ENCODE data around the gene RAD1. TPM values are rescaled to one million over a fixed set of nuclear protein-coding genes. Genes with fewer than 3 reads are reported as not detected.
"Not testable (repeated sequence)": the region's sequence is repeated elsewhere in the genome, so short reads cannot be mapped to it uniquely, and the experiment has no call there.

The RAD1 gene
- total RNA-seq, 1 experiment from 2014 or later = 28.7 TPM

GRCh38 chr5:34924462-34924765 is 9.1 kb upstream of the RAD1 start:
- CTCF ChIA-PET = interaction anchor here (0.7 kb wide), 1 partner anchor 9 kb away, joined by 3 read pairs; the partner anchor contains the start of genes BRIX1 and RAD1
- H3K36me3 Mint-ChIP-seq (ENCODE audit: insufficient read depth, unreplicated experiment) = peaks cover 60% of the 10 kb centered on the region
- H3K4me1 Mint-ChIP-seq (ENCODE audit: low read depth, unreplicated experiment) = peaks cover 18% of the 10 kb centered on the region
- DNase-seq = no peak
- BruUV-seq (replicated peaks) = no TSS peak
- intact Hi-C loops (cut with micrococcal nuclease; ENCODE audit: unreplicated experiment) = loop anchor here (1.0 kb wide), 1 partner anchor 9 kb away; the partner anchor contains the start of genes BRIX1 and RAD1
- TF ChIP-seq CTCF (IDR thresholded peaks at IDR 0.05; ENCODE audit: unreplicated experiment) = no peak
- peak overlapping the region; percentile 97 for H3K27ac Mint-ChIP-seq (ENCODE audit: unreplicated experiment)
- peak overlapping the region; percentile 69 for H3K4me3 Mint-ChIP-seq (ENCODE audit: low read depth, unreplicated experiment)
- no peaks in the 10 kb centered on the region for H3K9me3 Mint-ChIP-seq (ENCODE audit: low read depth, unreplicated experiment)
- no peaks in the 10 kb centered on the region for H3K27me3 Mint-ChIP-seq (ENCODE audit: unreplicated experiment)

GRCh38 chr5:34923694-34924461 is 8.6 kb upstream of the RAD1 start:
- CTCF ChIA-PET = interaction anchor here (0.7 to 0.9 kb wide), 2 partner anchors 8 to 9 kb away, joined by 3 to 4 read pairs; partner anchors contain the start of genes BRIX1 and RAD1
- peak overlapping the region; percentile 97 for H3K27ac Mint-ChIP-seq (ENCODE audit: unreplicated experiment)
- intact Hi-C loops (cut with micrococcal nuclease; ENCODE audit: unreplicated experiment) = loop anchor here (1.0 kb wide), 1 partner anchor 9 kb away; the partner anchor contains the start of genes BRIX1 and RAD1
- peak overlapping the region; percentile 69 for H3K4me3 Mint-ChIP-seq (ENCODE audit: low read depth, unreplicated experiment)
- no peaks in the 10 kb centered on the region for H3K27me3 Mint-ChIP-seq (ENCODE audit: unreplicated experiment)
- H3K36me3 Mint-ChIP-seq (ENCODE audit: insufficient read depth, unreplicated experiment) = peaks cover 59% of the 10 kb centered on the region
- peaks cover 18% of the 10 kb centered on the region for H3K4me1 Mint-ChIP-seq (ENCODE audit: low read depth, unreplicated experiment)
- peak; percentile 44 for DNase-seq
- no TSS peak for BruUV-seq (replicated peaks)
- H3K9me3 Mint-ChIP-seq (ENCODE audit: low read depth, unreplicated experiment) = no peaks in the 10 kb centered on the region
- no peak for TF ChIP-seq CTCF (IDR thresholded peaks at IDR 0.05; ENCODE audit: unreplicated experiment)

- intact Hi-C loops (cut with micrococcal nuclease; ENCODE audit: unreplicated experiment); H3K9me3 Mint-ChIP-seq (ENCODE audit: low read depth, unreplicated experiment); DNase-seq; BruUV-seq (replicated peaks); H3K27me3 Mint-ChIP-seq (ENCODE audit: unreplicated experiment); H3K4me3 Mint-ChIP-seq (ENCODE audit: low read depth, unreplicated experiment): not testable (repeated sequence)
- CTCF ChIA-PET = interaction anchor here (0.9 kb wide), 1 partner anchor 8 kb away, joined by 4 read pairs; the partner anchor contains the start of genes BRIX1 and RAD1
- peaks cover 18% of the 10 kb centered on the region for H3K4me1 Mint-ChIP-seq (ENCODE audit: low read depth, unreplicated experiment)
- H3K36me3 Mint-ChIP-seq (ENCODE audit: insufficient read depth, unreplicated experiment) = peaks cover 64% of the 10 kb centered on the region
- H3K27ac Mint-ChIP-seq (ENCODE audit: unreplicated experiment) = peak overlapping the region; percentile 97
Observed at GRCh38 chr5:34923256-34923655, 8.0 kb upstream of the RAD1 start.

GRCh38 chr5:34919077-34919476 is 3.8 kb upstream of the RAD1 start:
- intact Hi-C loops (cut with micrococcal nuclease; ENCODE audit: unreplicated experiment) = no loop called here
- no peak for DNase-seq
- H3K4me1 Mint-ChIP-seq (ENCODE audit: low read depth, unreplicated experiment) = peaks cover 23% of the 10 kb centered on the region
- H3K9me3 Mint-ChIP-seq (ENCODE audit: low read depth, unreplicated experiment) = no peaks in the 10 kb centered on the region
- H3K27me3 Mint-ChIP-seq (ENCODE audit: unreplicated experiment) = no peaks in the 10 kb centered on the region
- no peak overlapping the region for H3K4me3 Mint-ChIP-seq (ENCODE audit: low read depth, unreplicated experiment)
- no TSS peak for BruUV-seq (replicated peaks)
- peaks cover 36% of the 10 kb centered on the region for H3K36me3 Mint-ChIP-seq (ENCODE audit: insufficient read depth, unreplicated experiment)
- no peak overlapping the region for H3K27ac Mint-ChIP-seq (ENCODE audit: unreplicated experiment)
- TF ChIP-seq CTCF (IDR thresholded peaks at IDR 0.05; ENCODE audit: unreplicated experiment) = no peak
- CTCF ChIA-PET = interaction anchor here (0.7 to 1.4 kb wide), 2 partner anchors 11 to 679 kb away, joined by 4 to 5 read pairs; partner anchors contain the start of gene DNAJC21

- no peaks in the 10 kb centered on the region for H3K9me3 Mint-ChIP-seq (ENCODE audit: low read depth, unreplicated experiment)
- no TSS peak for BruUV-seq (replicated peaks)
- no peaks in the 10 kb centered on the region for H3K27me3 Mint-ChIP-seq (ENCODE audit: unreplicated experiment)
- no peak for DNase-seq
- CTCF ChIA-PET = interaction anchor here (0.7 to 1.4 kb wide), 2 partner anchors 12 to 1009 kb away, joined by 3 to 5 read pairs; partner anchors contain the start of gene DNAJC21
- H3K27ac Mint-ChIP-seq (ENCODE audit: unreplicated experiment) = peak overlapping the region; percentile 29
- peaks cover 26% of the 10 kb centered on the region for H3K36me3 Mint-ChIP-seq (ENCODE audit: insufficient read depth, unreplicated experiment)
- H3K4me3 Mint-ChIP-seq (ENCODE audit: low read depth, unreplicated experiment) = no peak overlapping the region
- intact Hi-C loops (cut with micrococcal nuclease; ENCODE audit: unreplicated experiment) = no loop called here
- no peak for TF ChIP-seq CTCF (IDR thresholded peaks at IDR 0.05; ENCODE audit: unreplicated experiment)
- peaks cover 15% of the 10 kb centered on the region for H3K4me1 Mint-ChIP-seq (ENCODE audit: low read depth, unreplicated experiment)
Observed at GRCh38 chr5:34918025-34918424, 2.7 kb upstream of the RAD1 start.

Data from Calu3 (cell line).